A549 (cell line): ENCODE measurements around the gene ENTPD8.

Experiments used
- CTCF ChIP-seq: fragments of >200 bp; sonication (Bioruptor Twin); formaldehyde crosslinking; IDR thresholded peaks from 3 replicates; pipeline ENCODE4 v1.5.1; 2016
- HOXB13 ChIP-seq: fragments of 250-450 bp; sonication (Bioruptor Pico); IDR thresholded peaks from 2 replicates; pipeline ENCODE4 v1.5.0; 2020; ENCODE audit warnings: low read depth, mild to moderate bottlenecking, moderate library complexity
- PHF8 ChIP-seq: fragments of 200-600 bp; sonication (generic); IDR thresholded peaks from 2 replicates; pipeline ENCODE4 v1.6.1; 2016; ENCODE audit warnings: low read depth, mild to moderate bottlenecking, antibody characterized with exemption, moderate library complexity, borderline replicate concordance
- POLR2AphosphoS2 ChIP-seq: conservative IDR thresholded peaks from 2 replicates; pipeline ENCODE4 v1.6.1; 2012; ENCODE audit warnings: low read length, improper control_type of control experiment, inconsistent platforms

DNA sequence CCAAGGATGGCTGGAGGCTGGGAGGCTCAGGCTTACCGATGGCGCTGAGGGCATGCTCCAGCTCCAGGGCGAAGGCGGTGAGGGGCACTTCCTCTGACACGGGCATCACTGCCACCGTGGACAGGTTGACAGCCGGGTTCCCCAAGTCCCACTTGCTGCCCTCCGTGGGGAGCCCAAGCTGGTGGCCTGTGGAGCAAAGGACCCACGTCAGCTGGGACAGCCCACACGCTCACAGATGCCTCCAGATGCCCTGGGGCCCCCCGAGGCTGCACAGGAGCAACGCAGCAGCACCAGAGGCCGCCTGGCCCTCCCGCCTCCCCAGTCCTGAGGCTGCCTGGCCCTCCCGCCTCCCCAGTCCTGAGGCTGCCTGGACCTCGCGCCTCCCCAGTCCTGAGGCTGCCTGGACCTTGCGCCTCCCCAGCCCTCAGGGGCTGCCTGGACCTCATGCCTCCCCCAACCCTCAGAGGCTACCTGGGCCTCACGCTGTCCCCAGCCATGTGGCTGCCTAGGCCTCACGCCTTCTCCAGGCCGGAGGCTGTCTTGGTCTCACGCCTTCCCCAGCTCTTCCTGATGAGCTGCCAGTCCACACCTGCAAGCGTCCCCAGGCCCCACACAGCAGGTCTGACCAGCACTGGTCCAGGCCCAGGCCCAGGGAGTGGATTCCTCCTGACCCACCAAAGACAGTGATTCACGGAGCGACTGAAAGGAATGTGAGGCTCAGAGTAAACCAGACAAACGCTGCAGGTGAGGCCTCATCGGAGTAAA, 43.6 kb upstream of the ENTPD8 start:
- TF ChIP-seq CTCF (no peak), HOXB13 (CRISPR knock-in tag) (no peak), POLR2AphosphoS2 (no peak), PHF8 (no peak)
